GM12892 (cell line): ENCODE results near the gene LYG2.

Experiments
- POLR2A ChIP-seq: IDR thresholded peaks from 2 replicates; pipeline ENCODE4 v1.6.1; 2011; ENCODE audit warnings: low read depth, low read length, control low read depth
- POLR2AphosphoS5 ChIP-seq: IDR thresholded peaks from 2 replicates; pipeline ENCODE4 v1.6.1; 2011; ENCODE audit warnings: low read depth, low read length, control low read depth

GRCh38 chr2:99259465-99259864 lies 4.0 kb upstream of the LYG2 start:
- TF ChIP-seq POLR2AphosphoS5 (no peak), POLR2A (no peak)
